ENCODE measurements around the gene MEIS3.
A peak's percentile ranks its signal among the peaks of the same experiment; 100 is the strongest.

MEIS3 gene

GRCh38 chr19:47435196-47435595 lies 15.9 kb upstream of the MEIS3 start:
- DNase-seq: no peak

GRCh38 chr19:47434088-47434487 lies 14.8 kb upstream of the MEIS3 start:
- DNase-seq: no peak

GRCh38 chr19:47433121-47433520 lies 13.8 kb upstream of the MEIS3 start:
- no peak for DNase-seq

- DNase-seq: no peak
These were observed 13.2 kb upstream of the MEIS3 start for GRCh38 chr19:47432499-47432898.

GRCh38 chr19:47432091-47432490 lies 12.8 kb upstream of the MEIS3 start:
- no peak for DNase-seq

GRCh38 chr19:47430041-47430802 lies 10.9 kb upstream of the MEIS3 start:
- DNase-seq: no peak

GRCh38 chr19:47429140-47429793 lies 9.9 kb upstream of the MEIS3 start:
- no peak for DNase-seq

GRCh38 chr19:47428177-47428894 lies 9.0 kb upstream of the MEIS3 start:
- peak; percentile 96 for DNase-seq

- peak; percentile 41 for DNase-seq
These were observed 8.2 kb upstream of the MEIS3 start for GRCh38 chr19:47427241-47428176.

- no peak for DNase-seq
These were observed 4.0 kb upstream of the MEIS3 start for GRCh38 chr19:47423203-47423882.

- DNase-seq: no peak
These were observed 3.3 kb upstream of the MEIS3 start for GRCh38 chr19:47422417-47423163.

- no peak for DNase-seq
These were observed 2.6 kb upstream of the MEIS3 start for GRCh38 chr19:47421844-47422395.

- DNase-seq: no peak
These were observed 2.0 kb upstream of the MEIS3 start for GRCh38 chr19:47421244-47421786.

GRCh38 chr19:47419789-47420188 lies 462 bp upstream of the MEIS3 start:
- no peak for DNase-seq

- no peak for DNase-seq
These were observed 666 bp downstream of the MEIS3 start for GRCh38 chr19:47418692-47419029.

GRCh38 chr19:47417746-47418691 lies 1.3 kb downstream of the MEIS3 start:
- DNase-seq: no peak

GRCh38 chr19:47417107-47417745 lies 2.1 kb downstream of the MEIS3 start:
- DNase-seq: no peak

- DNase-seq: no peak
These were observed 2.7 kb downstream of the MEIS3 start for GRCh38 chr19:47416643-47416985.

- no peak for DNase-seq
These were observed 3.2 kb downstream of the MEIS3 start for GRCh38 chr19:47415953-47416642.

Data from T1000 (cell line).